RWPE2 (cell line): ENCODE results near the gene SKI.
A peak's percentile ranks its signal among the peaks of the same experiment; 100 is the strongest.

ENCODE experiments used
- ATAC-seq: fragments of 200-7000 bp; cut with Tn5 transposase; 3 replicates; pipeline ENCODE4 v1.9.1; 2021; ENCODE audit warnings: low read depth
- DNase-seq: peaks from one replicate; pipeline ENCODE4 v3.0.0-alpha.2; 2020; ENCODE audit warnings: low spot score
- H3K27ac ChIP-seq: fragments of 450-650 bp; 2 replicates; pipeline ENCODE4 v1.5.1; 2017; ENCODE audit warnings: mild to moderate bottlenecking; ENCODE audit not compliant: poor library complexity, severe bottlenecking
- H3K27me3 ChIP-seq: fragments of 250-450 bp; sonication (Bioruptor Pico); 2 replicates; pipeline ENCODE4 v1.5.1; 2021; ENCODE audit warnings: mild to moderate bottlenecking, moderate library complexity; ENCODE audit not compliant: insufficient read depth, poor library complexity, severe bottlenecking
- H3K36me3 ChIP-seq: fragments of 250-450 bp; sonication (Bioruptor Pico); 2 replicates; pipeline ENCODE4 v1.5.1; 2020; ENCODE audit warnings: low read depth, mild to moderate bottlenecking, moderate library complexity
- H3K4me1 ChIP-seq: fragments of 250-450 bp; sonication (Bioruptor Pico); 2 replicates; pipeline ENCODE4 v1.5.1; 2021; ENCODE audit warnings: mild to moderate bottlenecking, moderate library complexity; ENCODE audit not compliant: insufficient read depth, poor library complexity, severe bottlenecking
- H3K4me3 ChIP-seq: fragments of 250-450 bp; sonication (Bioruptor Pico); 2 replicates; pipeline ENCODE4 v1.5.1; 2021; ENCODE audit warnings: mild to moderate bottlenecking, moderate library complexity; ENCODE audit not compliant: severe bottlenecking
- H3K9me3 ChIP-seq: fragments of 250-450 bp; sonication (Bioruptor Pico); 2 replicates; pipeline ENCODE4 v1.5.1; 2021; ENCODE audit warnings: mild to moderate bottlenecking, moderate library complexity; ENCODE audit not compliant: severe bottlenecking
- CTCF ChIP-seq: fragments of 450-650 bp; IDR thresholded peaks from one replicate; pipeline ENCODE4 v1.5.1; 2017; ENCODE audit warnings: mild to moderate bottlenecking, moderate library complexity; ENCODE audit not compliant: poor library complexity, severe bottlenecking

SKI gene

DNA sequence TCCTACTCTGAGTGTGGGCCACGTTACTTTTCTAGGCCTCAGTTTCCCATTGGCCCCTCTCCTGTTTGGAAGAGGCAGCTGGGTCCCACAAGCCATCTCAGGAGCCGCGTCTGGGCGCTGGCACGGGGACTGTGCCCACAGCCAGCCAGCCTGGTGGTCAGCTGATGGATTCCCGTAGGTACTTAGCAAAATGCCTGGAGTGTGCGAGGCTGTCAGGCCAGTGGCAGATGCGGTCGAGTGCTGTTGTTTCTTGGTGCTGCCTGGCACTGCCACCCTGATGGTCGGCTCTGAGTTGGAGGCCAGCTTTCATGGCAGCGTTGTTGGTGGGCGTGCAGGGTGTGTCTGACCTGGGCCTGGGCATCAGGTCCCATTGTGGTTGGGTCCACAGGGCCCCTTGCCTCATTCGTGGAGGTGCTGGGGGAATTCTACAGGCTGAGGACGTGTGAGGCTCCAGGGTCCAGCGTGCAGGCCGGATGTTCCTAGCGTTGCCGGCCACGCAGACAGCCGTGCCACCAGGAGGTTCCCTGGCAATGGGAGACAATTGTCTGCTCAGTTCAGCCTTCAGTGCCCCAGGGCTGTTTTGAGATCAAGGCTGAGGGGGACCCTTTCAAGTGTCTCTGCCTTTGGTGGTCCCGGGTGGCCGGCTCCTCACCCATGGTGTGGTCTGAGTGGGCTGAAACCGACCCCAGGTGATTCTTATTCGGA lies 20.9 kb downstream of the SKI start:
- no peak for TF ChIP-seq CTCF
- no peaks in the 10 kb centered on the region for H3K27me3 ChIP-seq
- no peak for DNase-seq
- peaks cover 9% of the 10 kb centered on the region for H3K36me3 ChIP-seq
- no peak overlapping the region for H3K4me3 ChIP-seq
- peaks cover 9% of the 10 kb centered on the region for H3K4me1 ChIP-seq
- no peaks in the 10 kb centered on the region for H3K9me3 ChIP-seq
- H3K27ac ChIP-seq = no peak overlapping the region
- ATAC-seq = no peak

DNA sequence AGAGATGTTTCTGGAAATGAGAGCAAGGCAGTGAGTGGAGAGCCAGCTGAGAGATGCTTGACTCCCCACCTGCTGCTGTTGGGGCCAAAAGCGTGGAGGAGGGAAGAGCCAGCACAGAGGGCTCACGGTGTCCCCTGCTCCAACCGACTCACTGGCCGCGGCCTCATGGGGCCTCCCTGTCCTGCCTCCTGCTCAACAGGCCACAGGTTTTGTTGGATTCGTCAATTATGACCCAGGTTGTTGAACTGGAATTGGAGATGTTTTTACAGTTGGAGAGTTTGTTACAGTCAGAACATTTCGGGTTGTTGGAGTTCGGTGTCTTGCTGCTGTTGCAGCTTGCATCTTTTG lies 21.4 kb downstream of the SKI start:
- no peak for DNase-seq
- Histone ChIP-seq H3K36me3 (peaks cover 13% of the 10 kb centered on the region), H3K27me3 (no peaks in the 10 kb centered on the region), H3K9me3 (peaks cover 2% of the 10 kb centered on the region), H3K27ac (no peak overlapping the region), H3K4me1 (peaks cover 9% of the 10 kb centered on the region), H3K4me3 (no peak overlapping the region)
- ATAC-seq = no peak
- no peak for TF ChIP-seq CTCF

GRCh38 chr1:2250721-2251281 lies 22.7 kb downstream of the SKI start:
- H3K27ac ChIP-seq = no peak overlapping the region
- ATAC-seq (no peak), DNase-seq (no peak)
- H3K36me3 ChIP-seq = peaks cover 17% of the 10 kb centered on the region
- TF ChIP-seq CTCF = no peak
- peaks cover 12% of the 10 kb centered on the region for H3K4me1 ChIP-seq
- no peaks in the 10 kb centered on the region for H3K27me3 ChIP-seq
- peaks cover 6% of the 10 kb centered on the region for H3K9me3 ChIP-seq
- H3K4me3 ChIP-seq = no peak overlapping the region

DNA sequence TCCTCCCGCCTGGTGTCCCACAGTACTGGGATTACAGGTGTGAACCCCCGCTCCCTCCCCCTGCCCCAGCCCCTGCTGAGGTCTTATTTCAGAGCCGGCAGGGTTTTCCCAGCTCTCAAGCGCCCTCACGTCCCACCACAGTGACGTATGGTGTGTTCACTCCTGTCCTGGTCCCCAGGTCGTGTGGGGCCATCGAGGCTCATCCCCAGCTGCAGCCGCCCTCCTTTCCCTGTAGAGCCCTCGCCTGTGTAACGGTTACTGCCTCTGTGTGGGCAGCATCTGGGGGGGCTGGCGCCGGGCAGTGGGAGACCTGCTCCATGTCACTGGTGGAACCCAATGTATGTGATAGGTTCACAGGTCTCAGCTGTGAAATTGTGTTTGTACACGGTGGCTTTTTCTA lies 23.2 kb downstream of the SKI start:
- no peak for TF ChIP-seq CTCF
- H3K27me3 ChIP-seq = no peaks in the 10 kb centered on the region
- ATAC-seq = no peak
- peaks cover 7% of the 10 kb centered on the region for H3K4me1 ChIP-seq
- H3K9me3 ChIP-seq = peaks cover 6% of the 10 kb centered on the region
- H3K36me3 ChIP-seq = peaks cover 17% of the 10 kb centered on the region
- no peak for DNase-seq
- H3K27ac ChIP-seq = peak overlapping the region; percentile 5
- no peak overlapping the region for H3K4me3 ChIP-seq

- Histone ChIP-seq H3K27me3 (no peaks in the 10 kb centered on the region), H3K36me3 (peaks cover 17% of the 10 kb centered on the region), H3K4me1 (peaks cover 5% of the 10 kb centered on the region), H3K27ac (peak overlapping the region; percentile 5), H3K4me3 (no peak overlapping the region), H3K9me3 (peaks cover 6% of the 10 kb centered on the region)
- DNase-seq (no peak), ATAC-seq (no peak)
- TF ChIP-seq CTCF = no peak
Observed at GRCh38 chr1:2251786-2252185, 23.7 kb downstream of the SKI start.
